GM13976 (cell line): ENCODE results near the gene WAPL.

Source experiments
- DNase-seq: peaks from one replicate; pipeline ENCODE4 v3.0.0; 2012; ENCODE audit warnings: low spot score
- CTCF ChIP-seq: IDR thresholded peaks from 2 replicates; pipeline ENCODE4 v1.5.1; 2012; ENCODE audit warnings: borderline replicate concordance, mild to moderate bottlenecking; ENCODE audit not compliant: insufficient read depth; ENCODE audit errors: extremely low read depth, missing control alignments, control extremely low read depth
- in situ Hi-C: fragments of 300-500 bp; cut with MboI; formaldehyde crosslinking; loops from one replicate; pipeline ENCODE4 v1.12.0; 2022; ENCODE audit warnings: low sequenced_read_pairs, mixed read lengths, inconsistent platforms; ENCODE audit not compliant: unreplicated experiment

Gene WAPL

GRCh38 chr10:86461963-86462804, 59.4 kb downstream of the WAPL start:
- TF ChIP-seq CTCF: no peak
- no peak for DNase-seq
- in situ Hi-C loops: no loop called here

DNA sequence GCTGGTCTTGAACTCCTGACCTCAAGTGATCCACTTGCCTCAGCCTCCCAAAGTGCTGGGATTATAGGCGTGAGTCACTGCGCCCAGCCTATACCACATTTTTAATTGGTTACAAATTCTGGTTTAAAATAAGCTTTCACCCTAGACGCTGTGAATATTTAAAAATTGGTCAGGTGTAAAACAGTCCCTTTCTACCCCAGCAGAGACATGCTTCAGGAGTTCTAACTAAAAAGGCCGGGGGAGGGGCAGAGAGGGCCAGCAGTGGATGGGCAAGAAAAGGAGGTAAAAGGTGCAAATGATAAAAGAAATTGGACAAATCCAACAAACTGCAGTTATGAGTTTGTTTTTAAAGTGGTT, 70.0 kb downstream of the WAPL start:
- in situ Hi-C loops: no loop called here
- no peak for DNase-seq
- no peak for TF ChIP-seq CTCF

GRCh38 chr10:86450806-86451603, 70.6 kb downstream of the WAPL start:
- TF ChIP-seq CTCF: no peak
- in situ Hi-C loops: no loop called here
- no peak for DNase-seq

- TF ChIP-seq CTCF: no peak
- no peak for DNase-seq
- in situ Hi-C loops: no loop called here
Measured at GRCh38 chr10:86449926-86450558, 71.5 kb downstream of the WAPL start.

DNA sequence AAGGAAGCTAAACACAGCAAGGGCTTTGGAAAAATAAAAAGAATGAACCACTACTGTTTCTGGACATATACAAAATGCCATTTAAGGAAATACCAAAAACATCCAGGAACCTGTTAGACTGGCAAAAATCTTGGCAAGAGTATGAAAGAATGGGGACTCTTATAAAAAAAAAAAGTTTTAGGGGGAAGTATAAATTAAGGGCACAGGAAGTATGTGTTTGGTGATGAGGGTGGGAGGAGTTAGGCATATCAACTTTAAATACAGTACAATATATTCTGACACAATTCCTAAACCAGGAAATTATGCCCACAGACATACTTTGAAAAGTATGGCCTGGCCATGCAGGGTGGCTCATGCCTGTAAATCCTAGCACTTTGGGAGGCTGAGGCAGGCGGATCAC, 74.2 kb downstream of the WAPL start:
- no peak for TF ChIP-seq CTCF
- in situ Hi-C loops: no loop called here

DNA sequence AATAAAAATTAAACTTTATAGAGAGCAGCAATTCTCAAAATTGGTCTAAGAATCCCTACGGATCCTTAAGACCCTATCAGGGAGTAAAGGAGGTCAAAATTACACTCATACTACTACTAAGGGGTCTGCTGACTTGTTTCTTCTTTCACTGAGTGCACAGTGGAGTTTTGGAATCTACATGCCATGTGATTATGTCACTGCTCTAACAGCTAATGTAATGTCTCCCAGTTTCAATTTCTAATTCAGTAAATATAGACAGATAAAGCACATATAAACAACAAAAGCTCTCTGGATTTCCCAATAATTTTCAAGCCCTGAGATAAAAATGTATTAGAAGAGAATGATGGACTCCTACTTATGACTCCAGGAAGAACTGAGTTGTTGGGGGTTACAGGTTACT, 74.6 kb downstream of the WAPL start:
- in situ Hi-C loops: no loop called here
- no peak for DNase-seq
- no peak for TF ChIP-seq CTCF

More for the DNA sequence above, 74.2 kb downstream of the WAPL start:
- DNase-seq: no peak
